ENCODE results near the gene CTNNA3. TPM values are rescaled to one million over a fixed set of nuclear protein-coding genes. Genes with fewer than 3 reads are reported as not detected.
"Not testable (repeated sequence)": the region's sequence is repeated elsewhere in the genome, so short reads cannot be mapped to it uniquely, and the experiment has no call there.

The CTNNA3 gene
- total RNA-seq, 6 experiments from 2014 or later: 0.19 to 3.6 (median 1.2) TPM

GRCh38 chr10:67239864-67240497, 456.0 kb downstream of the CTNNA3 start:
- Histone ChIP-seq H3K27ac (peak overlapping the region in 2 of 3 donors; percentile 8 to 26), H3K4me1 (peaks cover 0 to 27% (median 5%) of the 10 kb centered on the region in 4 donors), H3K4me3 (no peak overlapping the region), H3K9me3 (no peaks in the 10 kb centered on the region), H3K36me3 (no peaks in the 10 kb centered on the region), H3K27me3 (no peaks in the 10 kb centered on the region)
- ATAC-seq (peak; percentile 77 to 87 (median 82)), DNase-seq (no peak)
- TF ChIP-seq POLR2A (IDR thresholded peaks at IDR 0.05) (no peak), CTCF (IDR thresholded peaks at IDR 0.05) (no peak)
- intact Hi-C loops (cut with DNase I): no loop called here
- 48% methylated on average over 2 of the region's 2 CpGs for WGBS (ENCODE audit: insufficient coverage, low coverage, low lambda C conversion rate, missing lambda C conversion rate)

GRCh38 chr10:67230680-67231500, 465.1 kb downstream of the CTNNA3 start:
- H3K36me3 ChIP-seq; H3K9me3 ChIP-seq; H3K4me1 ChIP-seq; H3K27me3 ChIP-seq; intact Hi-C loops (cut with DNase I): not testable (repeated sequence)
- Histone ChIP-seq H3K4me3 (peak overlapping the region; percentile 23 to 54 (median 49)), H3K27ac (peak overlapping the region in 2 of 3 donors; percentile 80 to 82)
- DNase-seq (peak; percentile 69 to 89 (median 81)), ATAC-seq (peak; percentile 67 to 79 (median 74))
- WGBS (ENCODE audit: insufficient coverage, low coverage, low lambda C conversion rate, missing lambda C conversion rate): 7% methylated on average over 13 of the region's 29 CpGs

GRCh38 chr10:67225226-67225625, 470.8 kb downstream of the CTNNA3 start:
- H3K4me3 ChIP-seq: no peak overlapping the region
- no peak for ATAC-seq
- H3K9me3 ChIP-seq: no peaks in the 10 kb centered on the region
- no peaks in the 10 kb centered on the region for H3K27me3 ChIP-seq
- no peaks in the 10 kb centered on the region for H3K36me3 ChIP-seq
- peaks cover 0 to 20% (median 0%) of the 10 kb centered on the region in 4 donors for H3K4me1 ChIP-seq
- intact Hi-C loops (cut with DNase I): no loop called here
- DNase-seq: no peak
- H3K27ac ChIP-seq: no peak overlapping the region
- TF ChIP-seq POLR2A (IDR thresholded peaks at IDR 0.05): no peak
- no peak for TF ChIP-seq CTCF (IDR thresholded peaks at IDR 0.05)
- 86% methylated on average over 1 of the region's 4 CpGs for WGBS (ENCODE audit: insufficient coverage, low coverage, low lambda C conversion rate, missing lambda C conversion rate)

DNA sequence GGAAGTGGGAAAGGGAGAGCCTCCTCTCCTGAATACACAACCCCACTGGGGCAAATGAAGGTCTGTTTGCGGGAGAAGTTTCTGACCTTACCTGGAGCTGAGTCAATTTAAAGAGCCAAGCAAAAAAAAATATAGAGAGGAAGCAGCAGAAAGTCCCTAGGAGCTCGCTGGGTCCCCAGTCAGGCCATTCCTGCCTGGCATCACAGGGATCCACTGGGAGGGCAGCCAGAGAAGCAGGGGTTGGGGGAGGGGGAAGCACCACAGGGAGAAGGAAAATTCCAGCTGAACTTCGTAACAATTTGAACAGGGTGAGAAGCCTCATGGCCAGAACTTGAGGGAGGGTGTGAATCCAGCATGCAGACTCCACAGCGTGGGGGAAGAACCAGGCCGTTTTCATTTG, 471.4 kb downstream of the CTNNA3 start:
- Histone ChIP-seq H3K36me3 (no peaks in the 10 kb centered on the region), H3K27me3 (no peaks in the 10 kb centered on the region), H3K4me3 (no peak overlapping the region), H3K27ac (peak overlapping the region in 1 of 3 donors; percentile 42), H3K4me1 (peaks cover 0 to 15% (median 0%) of the 10 kb centered on the region in 4 donors), H3K9me3 (no peaks in the 10 kb centered on the region)
- intact Hi-C loops (cut with DNase I): no loop called here
- TF ChIP-seq CTCF (IDR thresholded peaks at IDR 0.05): no peak
- no peak for TF ChIP-seq POLR2A (IDR thresholded peaks at IDR 0.05)
- DNase-seq: peak in 2 of 3 donors; percentile 51 to 73
- 43% methylated on average over 4 of the region's 5 CpGs for WGBS (ENCODE audit: insufficient coverage, low coverage, low lambda C conversion rate, missing lambda C conversion rate)
- peak; percentile 45 to 95 (median 70) for ATAC-seq

- 31% methylated on average over 3 of the region's 3 CpGs for WGBS (ENCODE audit: insufficient coverage, low coverage, low lambda C conversion rate, missing lambda C conversion rate)
- peak; percentile 30 to 71 (median 58) for ATAC-seq
- peaks cover 0 to 15% (median 0%) of the 10 kb centered on the region in 4 donors for H3K4me1 ChIP-seq
- intact Hi-C loops (cut with DNase I): no loop called here
- no peaks in the 10 kb centered on the region for H3K36me3 ChIP-seq
- no peak overlapping the region for H3K27ac ChIP-seq
- no peak for DNase-seq
- no peaks in the 10 kb centered on the region for H3K27me3 ChIP-seq
- H3K4me3 ChIP-seq: no peak overlapping the region
- no peaks in the 10 kb centered on the region for H3K9me3 ChIP-seq
- no peak for TF ChIP-seq POLR2A (IDR thresholded peaks at IDR 0.05)
- TF ChIP-seq CTCF (IDR thresholded peaks at IDR 0.05): no peak
Measured at GRCh38 chr10:67222934-67223333, 473.1 kb downstream of the CTNNA3 start.

Measured in right lobe of liver (tissue), 6 donors.